Stimulated activated CD4-positive, alpha-beta T cell treated with anti-CD3 and anti-CD28 coated beads, TNF-alpha, amount 100 ng/mL, for 48 hours (primary cell): Measurements from ENCODE around the gene NPC2.

Experiments
- DNase-seq, 3 donors: peaks; one replicate each; pipeline ENCODE4 v3.0.0-alpha.2; 2020; ENCODE audit warnings: low read depth in 3 of 3

NPC2 gene

DNA sequence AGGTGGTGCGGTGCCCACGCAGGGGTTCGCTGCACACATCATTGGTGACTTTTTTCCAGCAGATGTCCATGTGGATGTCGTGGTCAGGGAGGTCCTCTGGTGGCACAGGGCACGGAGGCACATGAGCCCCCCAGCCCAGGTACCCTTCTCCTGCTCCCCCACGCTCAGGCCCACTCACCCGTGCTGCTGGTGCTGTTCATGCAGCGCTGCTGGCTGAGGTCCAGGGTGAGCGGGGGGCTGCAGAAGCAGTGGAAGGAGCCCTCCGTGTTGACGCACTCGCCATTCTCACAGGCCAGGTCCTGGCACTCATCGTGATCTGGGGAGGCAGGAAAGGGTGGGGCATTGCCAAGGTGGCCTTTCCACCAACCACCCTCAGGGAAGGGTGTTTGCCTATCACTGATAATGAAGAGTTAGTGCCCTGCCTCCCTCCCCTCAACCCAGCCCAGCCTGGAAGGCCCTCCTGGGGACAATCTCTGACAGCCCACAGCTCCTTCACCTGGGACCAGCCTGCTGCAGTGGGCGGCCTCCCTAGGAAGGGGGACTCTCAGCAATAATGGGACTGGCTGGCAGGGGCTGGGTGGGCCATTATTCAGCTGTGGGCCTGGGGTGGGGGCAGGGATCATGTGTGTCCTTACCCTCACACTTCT lies 10.3 kb upstream of the NPC2 start:
- no peak for DNase-seq

DNA sequence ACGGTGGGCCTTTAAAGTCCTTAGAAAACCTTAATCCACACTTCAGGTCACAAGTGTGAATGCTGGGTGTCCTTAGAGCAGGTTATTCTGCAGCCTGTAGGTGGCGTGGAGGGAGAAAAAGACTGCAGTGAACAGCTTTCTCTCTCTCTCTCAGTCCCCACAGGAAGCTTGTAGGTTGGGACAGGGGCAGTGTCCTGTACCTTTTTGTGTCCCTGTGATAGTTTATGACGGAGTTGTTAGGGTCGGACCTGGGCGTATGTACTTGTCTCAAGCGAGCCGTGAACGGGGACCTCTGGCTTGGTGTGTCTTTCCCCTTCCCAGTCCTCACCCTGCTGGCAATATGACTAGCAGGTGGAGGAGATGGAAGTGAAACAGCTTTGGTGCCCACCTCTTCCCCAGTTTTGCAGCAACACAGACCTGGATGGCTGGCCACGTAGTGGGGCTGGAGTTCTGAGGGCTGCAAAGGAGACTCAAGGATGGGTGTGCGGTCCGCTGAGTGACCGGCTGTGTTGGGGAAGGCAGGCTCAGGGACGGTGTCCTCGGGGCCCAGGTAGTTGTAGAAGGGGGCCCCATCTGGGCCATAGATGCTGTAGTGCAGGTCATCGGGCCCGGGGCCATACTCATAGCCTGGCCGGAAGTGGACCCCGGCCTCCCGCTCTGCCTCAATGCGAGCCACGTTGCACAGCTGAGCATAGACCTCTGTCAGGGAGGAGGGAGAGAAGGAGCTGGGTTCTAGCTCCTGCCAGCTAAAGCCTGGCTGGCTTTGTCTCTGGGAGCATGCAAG lies 9.3 kb upstream of the NPC2 start:
- DNase-seq: no peak

DNA sequence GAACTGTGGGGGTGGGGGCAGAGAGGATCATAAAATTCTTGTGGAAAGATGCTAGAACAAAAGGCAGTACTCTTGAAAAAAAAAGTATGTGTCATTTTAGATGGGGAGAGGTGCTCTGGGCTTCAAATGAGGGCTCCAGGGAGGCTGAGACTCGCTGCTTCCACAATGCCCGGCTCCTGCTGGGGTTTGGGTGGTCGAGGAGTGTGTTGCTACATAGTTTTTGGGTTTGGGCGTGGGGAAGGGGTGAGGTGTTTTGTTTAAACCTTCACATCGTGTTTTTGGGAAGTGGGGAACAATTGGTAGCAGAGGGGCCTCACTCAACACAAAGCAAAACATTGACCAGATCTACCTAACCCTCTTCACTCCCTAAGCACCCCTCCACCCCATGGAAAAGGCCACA lies 8.6 kb upstream of the NPC2 start:
- DNase-seq: no peak

DNA sequence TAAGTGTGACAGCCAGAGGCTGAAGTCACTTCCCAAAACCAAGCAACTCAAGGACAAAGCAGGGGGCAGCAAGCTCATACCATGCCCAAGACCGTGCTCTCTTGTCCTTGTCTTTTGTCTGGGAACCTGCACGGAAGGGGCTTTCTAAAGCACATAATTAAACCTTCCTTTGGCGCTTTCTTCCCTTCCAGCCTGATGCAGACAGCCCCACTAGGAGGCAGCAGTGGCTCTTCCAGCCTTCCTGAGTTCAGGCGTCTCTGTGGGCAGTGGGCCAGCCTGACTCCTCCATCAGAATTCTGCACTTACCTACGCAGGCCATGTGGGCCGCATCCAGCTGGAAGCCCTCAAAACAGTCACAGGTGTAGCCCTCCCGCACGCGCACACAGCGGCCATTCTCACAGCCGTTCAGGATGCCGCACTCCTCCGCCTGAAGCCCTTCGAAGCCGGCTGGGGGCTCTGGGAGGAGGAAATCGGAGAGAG lies 8.1 kb upstream of the NPC2 start:
- no peak for DNase-seq

DNA sequence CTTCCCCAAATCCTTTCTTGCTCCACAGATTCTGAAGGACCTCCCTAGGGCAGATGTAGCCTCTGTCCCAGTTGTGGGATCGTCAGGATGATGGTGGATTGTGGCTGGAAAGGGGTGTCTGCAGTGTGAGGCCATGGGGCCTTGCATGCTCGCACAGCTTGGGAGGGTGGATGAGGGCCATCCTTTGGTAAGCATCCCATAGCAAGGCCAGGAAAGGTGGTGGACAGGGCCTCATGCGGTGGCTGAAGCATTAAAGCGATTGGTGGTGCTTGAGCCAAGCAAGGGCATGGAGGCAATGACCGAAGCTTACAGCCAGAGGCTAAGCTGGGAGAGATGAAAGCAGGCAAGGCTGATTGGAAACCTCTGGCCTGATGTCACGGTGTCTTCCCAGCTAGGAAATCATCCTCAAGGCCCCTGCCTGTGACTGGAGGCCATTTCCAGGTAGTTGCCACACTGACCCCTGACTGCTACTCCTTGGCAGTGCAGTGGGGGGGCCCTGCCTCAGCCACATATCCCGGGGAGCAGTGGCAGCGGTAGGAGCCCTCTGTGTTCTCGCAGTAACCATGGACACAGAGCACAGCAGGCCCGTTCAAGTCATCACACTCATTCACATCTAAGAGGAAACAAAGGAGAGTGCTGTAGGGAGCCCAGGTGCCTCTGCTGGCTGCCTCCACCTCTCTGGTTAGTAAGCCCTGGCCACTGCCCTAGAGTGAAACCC lies 7.5 kb upstream of the NPC2 start:
- DNase-seq: no peak

DNA sequence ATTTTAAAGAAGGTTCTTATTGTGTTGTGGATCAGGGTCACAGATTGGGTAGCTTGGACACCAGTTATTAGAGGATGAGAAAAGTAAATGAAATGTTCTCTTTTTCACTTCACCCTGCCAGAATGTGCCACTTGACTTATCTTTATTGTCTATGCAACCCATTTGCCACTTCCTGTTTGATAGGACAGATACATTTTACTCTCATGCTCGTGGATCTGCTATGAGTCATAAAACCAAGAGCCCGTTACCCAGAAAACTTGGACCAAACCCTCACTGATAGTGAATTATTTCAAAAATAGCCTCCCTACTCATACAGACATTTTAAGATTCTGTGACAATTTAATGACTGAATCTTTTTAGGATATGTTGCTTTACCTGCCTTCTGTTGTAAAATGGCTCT lies 2.3 kb upstream of the NPC2 start:
- DNase-seq: no peak

DNA sequence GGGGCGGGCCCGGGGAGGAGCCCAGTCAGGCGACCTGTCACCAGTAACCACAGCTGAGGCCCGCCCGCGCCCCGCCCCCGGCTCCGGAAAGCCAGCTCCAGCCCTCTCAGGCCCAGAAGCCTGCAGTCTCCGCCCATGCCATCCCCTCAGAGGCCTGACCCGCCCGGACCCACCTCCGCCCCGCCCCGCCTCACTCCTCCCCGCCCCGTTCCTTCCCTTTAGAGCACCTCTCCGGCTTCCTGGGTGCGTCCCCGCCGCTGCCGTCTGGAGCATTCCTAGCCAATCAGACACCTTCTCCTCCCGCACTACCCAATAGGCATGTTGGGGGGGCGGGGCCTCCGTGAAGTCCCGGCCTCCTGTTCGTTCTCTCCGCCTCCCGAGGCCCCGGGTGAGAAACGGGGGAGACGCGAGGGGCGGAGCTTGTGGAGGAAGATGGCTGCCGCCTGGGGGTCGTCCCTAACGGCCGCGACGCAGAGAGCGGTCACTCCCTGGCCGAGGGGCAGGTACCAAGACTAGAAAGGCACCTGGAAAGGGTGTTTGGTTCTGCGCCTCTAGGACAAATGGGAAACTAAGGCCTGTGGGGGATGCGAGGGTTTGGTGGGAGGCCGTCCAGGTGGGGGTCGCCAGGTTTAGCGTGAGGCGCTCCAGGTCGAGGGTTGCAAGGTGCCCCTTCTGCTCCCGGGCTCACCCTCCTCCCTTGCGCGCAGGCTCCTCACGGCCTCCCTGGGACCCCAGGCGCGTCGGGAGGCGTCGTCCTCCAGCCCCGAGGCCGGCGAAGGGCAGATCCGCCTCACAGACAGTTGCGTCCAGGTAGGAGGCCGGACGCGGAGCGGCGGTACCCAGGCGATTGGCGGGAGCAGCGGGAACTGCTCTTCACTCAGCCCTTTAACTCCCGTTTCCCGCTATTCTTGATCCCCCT lies 497 bp upstream of the NPC2 start, which contains the start of gene ISCA2:
ISCA2 (plus strand) TSS at position 423 of the 919 bp plus-strand sequence; CDS start at position 433, 10 bp downstream.
- peak; percentile 99 to 100 (median 99) for DNase-seq

DNA sequence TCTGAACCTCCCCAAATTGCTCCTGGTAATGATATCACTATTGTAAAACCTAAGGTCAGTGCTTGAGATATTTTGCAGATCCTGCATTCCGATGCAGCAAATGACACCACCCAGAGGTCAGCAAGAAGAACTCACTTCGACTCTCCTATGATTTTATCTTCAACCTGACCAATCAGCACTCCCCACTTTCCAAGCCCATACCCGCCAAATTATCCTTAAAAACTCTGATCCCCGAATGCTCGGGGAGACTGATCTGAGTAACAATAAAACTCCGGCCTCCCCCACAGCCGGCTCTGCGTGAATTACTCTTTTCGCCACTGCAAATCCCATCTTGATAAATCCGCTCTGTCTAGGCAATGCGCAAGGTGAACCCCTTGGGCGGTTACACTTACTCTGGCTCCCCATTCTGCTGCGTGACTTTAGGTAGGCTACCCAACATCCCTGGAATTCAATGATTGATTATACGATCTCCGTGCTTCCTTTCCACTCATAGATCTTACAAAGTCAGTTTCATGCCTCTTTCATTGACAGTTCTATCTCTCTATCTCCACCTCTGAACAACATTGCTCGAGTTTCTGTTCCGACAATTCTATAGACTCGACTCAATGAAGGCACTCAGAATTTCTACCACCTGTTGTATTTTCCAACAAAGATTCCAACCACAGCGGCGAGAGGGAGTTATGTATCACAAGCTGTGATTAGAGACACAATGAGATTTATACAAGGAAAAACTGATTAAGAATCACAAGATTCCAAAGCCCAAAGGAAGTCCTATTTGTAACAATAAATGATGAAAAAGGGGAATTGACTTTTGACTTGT lies 939 bp downstream of the NPC2 start:
- DNase-seq: no peak

DNA sequence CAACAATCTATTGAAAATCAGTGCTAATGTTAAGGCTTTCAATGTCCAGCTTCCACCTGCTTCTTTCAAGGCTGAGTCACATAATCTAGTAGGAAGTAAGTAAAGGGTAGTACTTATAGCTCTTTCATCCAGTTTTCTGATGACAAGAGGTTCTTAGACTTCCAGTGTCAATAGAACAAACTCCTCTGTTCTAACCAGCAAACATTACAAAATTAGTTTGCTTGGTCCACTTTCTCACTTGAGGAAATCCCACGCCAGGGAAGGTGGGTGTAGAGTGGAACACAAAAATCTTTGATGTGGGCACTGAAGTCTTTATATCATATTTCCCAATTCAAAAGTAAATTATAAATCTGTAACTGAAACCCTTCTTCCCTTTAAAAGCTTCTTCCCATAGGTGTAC lies 2.6 kb downstream of the NPC2 start:
- DNase-seq: no peak

DNA sequence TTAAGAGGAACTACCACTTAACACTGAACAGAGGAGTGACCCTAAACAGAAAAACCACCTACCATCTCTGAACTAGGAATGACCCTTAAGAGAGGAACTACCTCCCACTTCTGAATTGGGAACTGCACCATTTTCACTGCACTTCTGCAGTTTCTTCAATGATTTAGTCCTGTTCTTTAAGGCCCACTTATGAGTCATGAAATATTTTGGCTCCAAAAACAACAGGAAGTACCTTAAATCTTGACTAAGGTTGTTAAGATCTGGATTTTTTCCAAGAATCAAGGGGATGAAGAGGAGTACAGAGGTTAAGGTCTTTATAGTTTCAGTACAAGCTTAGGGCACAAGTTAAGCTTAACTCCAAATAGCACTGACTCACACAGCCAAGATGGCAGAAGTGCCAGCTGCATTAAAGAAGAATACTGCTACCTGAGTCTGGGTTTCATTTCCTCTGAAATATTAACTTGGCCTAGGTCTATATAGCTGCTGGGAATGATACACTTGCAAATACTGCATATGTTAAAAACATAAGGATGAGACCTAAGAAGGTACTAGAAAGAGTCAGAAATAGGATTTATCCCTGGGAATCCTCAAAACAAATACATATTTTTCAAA lies 4.2 kb downstream of the NPC2 start:
- no peak for DNase-seq

DNA sequence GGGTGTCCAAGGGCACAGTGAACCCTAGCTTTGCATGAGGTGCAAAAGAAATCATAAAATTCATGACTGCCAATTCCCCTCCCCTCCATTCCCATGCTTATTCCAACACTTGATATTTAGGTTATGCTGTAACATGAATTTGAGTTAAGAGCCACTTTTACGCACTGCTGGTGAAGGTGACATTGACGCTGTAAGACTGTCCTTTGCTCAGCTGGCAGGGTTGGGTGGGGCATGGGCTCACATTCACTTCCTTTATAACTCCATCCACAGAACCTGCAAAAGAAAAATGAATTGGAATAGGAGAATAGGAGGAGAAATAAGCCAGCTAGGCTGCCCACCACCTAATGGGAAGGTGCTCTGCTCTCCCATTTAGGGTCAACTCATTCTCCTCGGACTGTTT lies 6.9 kb downstream of the NPC2 start:
- DNase-seq: no peak

DNA sequence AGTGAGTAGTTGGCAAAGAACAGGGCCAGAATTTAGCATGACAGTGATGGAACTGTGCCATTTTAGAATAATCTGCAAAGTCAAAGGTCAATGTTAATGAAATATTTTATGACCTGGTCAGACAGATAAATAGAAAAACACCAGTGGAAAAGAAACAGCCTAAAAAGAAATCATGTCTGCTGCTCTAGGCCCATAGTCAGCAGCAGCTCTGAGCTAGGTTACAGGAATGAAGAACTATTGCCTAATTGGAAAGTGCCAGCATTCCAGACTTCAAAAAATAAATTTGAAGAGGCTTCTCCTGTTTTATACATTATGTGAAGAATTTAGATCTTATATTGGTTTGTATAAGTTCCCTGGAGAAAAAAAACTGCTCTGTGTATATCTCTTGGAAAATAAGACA lies 9.8 kb downstream of the NPC2 start:
- DNase-seq: no peak

DNA sequence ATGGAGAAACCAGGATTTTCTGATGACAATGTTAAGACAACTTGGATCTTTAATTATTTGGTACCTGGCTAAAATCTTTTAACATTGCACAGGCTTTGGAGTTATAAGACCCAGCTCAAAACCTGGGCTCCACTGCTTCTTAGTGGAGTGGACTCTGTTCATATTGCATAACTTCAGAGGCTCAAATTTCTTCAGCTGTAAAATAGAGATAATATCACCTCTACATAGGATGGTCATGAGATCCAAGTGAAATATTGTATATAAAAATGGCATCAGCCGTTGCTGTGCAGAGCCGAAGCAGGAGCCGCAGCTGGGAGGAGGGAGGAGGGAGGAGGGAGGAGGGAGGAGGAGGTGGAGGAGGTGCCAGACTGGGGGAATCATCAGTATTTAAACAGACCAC lies 10.5 kb downstream of the NPC2 start:
- DNase-seq: no peak

DNA sequence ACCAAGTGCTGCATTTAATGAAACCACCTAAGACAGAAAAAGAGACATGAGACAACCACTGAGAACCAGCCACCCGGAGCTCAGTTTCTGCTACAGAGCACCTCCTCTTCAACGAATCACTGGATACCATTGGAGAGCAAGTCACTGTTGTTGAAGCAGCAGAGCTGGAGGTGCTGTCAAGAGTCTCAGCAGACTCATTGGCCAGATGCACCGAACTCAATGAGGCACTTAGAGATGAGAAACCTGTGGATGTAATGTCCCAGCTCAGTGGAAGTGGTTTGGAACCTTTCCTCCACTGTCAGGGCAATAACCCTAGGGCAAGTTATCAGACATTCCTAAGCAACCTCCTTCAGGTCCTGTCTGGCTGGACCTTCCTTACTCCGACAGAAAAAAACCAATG lies 13.1 kb downstream of the NPC2 start:
- no peak for DNase-seq

DNA sequence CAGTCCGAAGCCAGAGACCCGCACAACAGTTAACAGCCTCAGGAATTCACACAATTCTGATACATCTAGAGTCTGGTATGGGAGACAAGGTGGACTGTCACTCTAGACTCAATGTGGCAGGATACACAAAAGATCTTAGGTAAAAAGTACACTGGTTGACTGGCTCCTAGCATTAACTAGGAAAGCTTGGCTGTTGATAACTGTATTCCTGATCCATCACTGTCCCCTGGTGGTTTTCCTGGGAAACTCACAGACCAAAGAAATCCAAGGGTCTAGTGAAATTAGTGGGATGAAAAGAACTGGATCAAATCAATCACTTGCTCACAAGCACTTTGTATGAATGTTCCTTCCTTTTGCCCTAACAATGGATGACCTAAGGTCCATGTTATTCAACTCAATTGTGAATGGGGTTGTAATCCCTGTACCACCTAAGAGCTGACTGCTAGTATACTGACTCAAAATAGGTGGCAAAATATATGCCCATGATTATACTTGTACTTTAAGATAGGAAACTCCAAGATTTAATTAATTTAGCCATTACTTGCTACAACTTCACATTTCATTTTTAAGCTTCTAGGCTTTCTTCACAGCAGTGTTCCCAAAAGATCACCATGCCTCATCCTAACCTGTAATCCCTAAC lies 14.0 kb downstream of the NPC2 start:
- no peak for DNase-seq

DNA sequence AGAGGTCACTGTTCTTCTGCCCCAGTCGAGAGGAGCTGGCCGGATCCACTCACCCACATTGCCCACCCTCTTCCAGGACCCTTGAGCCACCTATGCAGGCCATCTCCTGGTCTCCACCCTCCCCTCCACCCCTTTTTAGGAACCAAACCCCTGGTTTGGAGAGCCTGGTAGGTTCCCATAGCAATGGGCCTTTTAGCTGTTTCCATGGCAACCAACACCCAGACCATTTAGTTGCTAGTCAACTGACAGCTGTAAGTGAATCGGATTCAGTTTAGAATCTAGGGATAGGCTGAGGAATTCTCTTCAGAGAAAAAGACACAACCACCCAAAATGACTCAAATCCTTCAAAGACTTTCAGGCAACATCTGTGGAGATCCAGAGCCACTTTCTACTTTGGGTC lies 16.5 kb downstream of the NPC2 start:
- DNase-seq: no peak

DNA sequence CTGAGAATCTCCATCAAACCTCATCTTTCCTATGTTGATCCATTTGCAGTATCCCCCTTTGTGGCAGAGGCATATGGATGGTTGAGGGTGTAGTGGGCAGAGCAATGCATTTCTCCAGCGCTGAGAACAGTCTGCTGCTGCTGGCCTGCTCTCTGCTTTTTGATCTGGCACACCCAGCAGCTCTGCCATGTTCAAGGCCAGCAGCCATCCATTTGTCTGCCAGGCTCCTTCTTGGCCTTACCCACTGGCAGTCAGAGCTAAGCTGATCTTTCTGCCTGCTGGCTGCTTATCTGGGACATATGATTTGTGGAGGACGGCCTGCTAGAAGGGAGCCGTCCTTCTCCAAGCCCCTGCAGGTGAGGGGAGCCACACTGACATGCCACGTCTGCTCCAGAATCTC lies 17.0 kb downstream of the NPC2 start:
- DNase-seq: no peak

DNA sequence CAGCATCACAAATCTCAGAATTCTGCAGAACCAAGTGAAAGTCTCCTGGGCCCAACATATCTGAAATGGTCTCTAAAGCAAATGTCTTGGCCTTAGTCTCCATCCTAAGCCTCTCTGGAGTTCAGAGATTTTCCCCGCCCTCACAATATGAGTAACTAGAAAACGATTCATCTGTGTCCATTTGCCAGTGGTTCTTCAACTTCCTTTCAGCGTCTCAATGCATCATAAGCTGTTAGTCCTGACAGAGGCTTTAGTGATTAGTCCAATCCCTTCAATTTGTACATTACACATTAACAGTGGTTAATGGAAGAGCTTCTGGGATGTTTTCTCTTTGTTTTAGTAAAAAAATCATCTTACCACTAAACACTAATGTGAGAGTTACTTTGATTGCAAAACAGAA lies 17.4 kb downstream of the NPC2 start:
- DNase-seq: no peak

DNA sequence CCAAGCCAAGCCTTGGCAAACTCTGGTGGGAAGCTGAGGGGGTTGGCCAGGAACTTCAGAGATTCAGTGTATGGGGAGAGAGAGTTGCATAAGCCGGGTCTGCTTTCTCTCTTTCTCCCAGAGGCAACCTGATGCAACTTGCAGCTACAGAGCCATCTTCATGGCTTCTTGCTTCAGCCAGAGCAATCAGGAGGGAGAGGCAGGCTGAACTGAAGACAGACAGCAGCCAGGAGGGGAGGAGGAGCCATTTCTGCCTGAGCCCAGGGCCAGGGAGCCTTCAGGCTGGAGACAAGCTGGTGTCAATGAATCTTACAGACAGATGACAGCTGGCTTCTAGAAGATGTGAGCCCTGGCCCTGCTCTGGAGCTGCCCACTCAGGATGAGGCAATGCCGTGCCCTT lies 18.7 kb downstream of the NPC2 start:
- DNase-seq: no peak

DNA sequence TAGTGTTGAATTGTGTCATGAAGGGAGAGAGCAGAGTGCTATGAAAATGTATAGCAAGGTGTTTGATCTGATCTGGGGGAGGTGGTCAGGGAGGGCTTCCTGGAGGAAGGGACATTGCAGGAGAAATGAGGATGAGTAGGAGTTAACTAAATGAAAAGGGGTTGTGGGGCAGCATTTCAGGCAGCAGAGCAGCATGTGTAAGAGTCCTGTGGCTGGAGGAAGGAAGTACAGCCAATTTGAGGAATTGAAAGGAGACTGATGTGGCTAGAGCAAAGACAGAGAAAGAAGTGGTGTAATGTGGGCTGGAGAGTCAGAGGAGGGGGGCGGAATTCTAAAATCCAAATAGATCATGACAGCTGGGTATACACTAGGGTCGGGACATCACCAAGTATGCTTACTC lies 20.5 kb downstream of the NPC2 start:
- DNase-seq: no peak
